Choroid plexus epithelial cell (primary cell): ENCODE data around the gene SOX8.

Source experiments
- DNase-seq: peaks from one replicate; pipeline ENCODE4 v3.0.0-alpha.2; 2010; ENCODE audit warnings: low read depth
- H3K4me3 ChIP-seq: 2 replicates; pipeline ENCODE4 v1.5.1; 2011; ENCODE audit warnings: low read depth, mild to moderate bottlenecking, control low read depth, low read length, moderate library complexity
- CTCF ChIP-seq: conservative IDR thresholded peaks from 2 replicates; pipeline ENCODE4 v1.5.1; 2011; ENCODE audit warnings: low read depth, mild to moderate bottlenecking, control low read depth, inconsistent platforms, low read length, moderate library complexity

The SOX8 gene

GRCh38 chr16:988471-989353 is 7.1 kb downstream of the SOX8 start:
- no peak for DNase-seq
- no peak overlapping the region for H3K4me3 ChIP-seq
- no peak for TF ChIP-seq CTCF

GRCh38 chr16:989354-989814 is 7.8 kb downstream of the SOX8 start:
- no peak overlapping the region for H3K4me3 ChIP-seq
- DNase-seq, result no peak
- TF ChIP-seq CTCF, result no peak

GRCh38 chr16:990516-991291 is 9.1 kb downstream of the SOX8 start:
- no peak for TF ChIP-seq CTCF
- no peak overlapping the region for H3K4me3 ChIP-seq
- DNase-seq, result no peak

GRCh38 chr16:991345-991744 is 9.8 kb downstream of the SOX8 start:
- no peak overlapping the region for H3K4me3 ChIP-seq
- DNase-seq, result no peak
- TF ChIP-seq CTCF, result no peak

- H3K4me3 ChIP-seq, result no peak overlapping the region
- no peak for TF ChIP-seq CTCF
- no peak for DNase-seq
Measured at GRCh38 chr16:991773-992172, 10.2 kb downstream of the SOX8 start.

- no peak for TF ChIP-seq CTCF
- no peak overlapping the region for H3K4me3 ChIP-seq
- DNase-seq, result no peak
Measured at GRCh38 chr16:993731-994130, 12.2 kb downstream of the SOX8 start.
